ENCODE results near the gene SEMA3C. TPM values are rescaled to one million over a fixed set of nuclear protein-coding genes. Genes with fewer than 3 reads are reported as not detected.

SEMA3C gene
- polyA plus RNA-seq, 1 donor from 2014 or later, result 386 TPM

GRCh38 chr7:80869106-80869784, 49.6 kb downstream of the SEMA3C start:
- Histone ChIP-seq H3K79me2 (replicated peaks; ENCODE audit: insufficient read depth, low read length) (peaks cover 9% of the 10 kb centered on the region), H4K20me1 (ENCODE audit: insufficient read depth) (no peaks in the 10 kb centered on the region), H3K4me2 (ENCODE audit: low read length) (no peak overlapping the region), H3K36me3 (ENCODE audit: insufficient read depth, low read length) (no peaks in the 10 kb centered on the region), H3K9me3 (ENCODE audit: low read length) (no peaks in the 10 kb centered on the region), H3K9me2 (ENCODE audit: insufficient read depth, low read length) (no peaks in the 10 kb centered on the region), H2AFZ (ENCODE audit: low read depth, low read length) (no peak overlapping the region), H3F3A (ENCODE audit: insufficient read depth, low read length, poor library complexity, severe bottlenecking) (no peaks in the 10 kb centered on the region), H3K27ac (ENCODE audit: low read length) (no peak overlapping the region), H3K27me3 (ENCODE audit: insufficient read depth, low read depth, low read length) (no peaks in the 10 kb centered on the region), H3K4me3 (ENCODE audit: low read length) (no peak overlapping the region), H3K9ac (ENCODE audit: low read length) (no peak overlapping the region)
- TF ChIP-seq EZH2 (IDR thresholded peaks at IDR 0.05; ENCODE audit: borderline replicate concordance, insufficient read depth, low read length, poor library complexity, severe bottlenecking) (no peak), MXI1 (conservative IDR thresholded peaks at IDR 0.05; ENCODE audit: poor library complexity, severe bottlenecking) (no peak), TAF1 (IDR thresholded peaks at IDR 0.05; ENCODE audit: low read depth) (no peak), EP300 (conservative IDR thresholded peaks at IDR 0.05; ENCODE audit: poor library complexity, severe bottlenecking) (no peak), CTCF (IDR thresholded peaks at IDR 0.05; ENCODE audit: poor library complexity, severe bottlenecking) (no peak), REST (IDR thresholded peaks at IDR 0.05; ENCODE audit: borderline replicate concordance) (no peak)

- Histone ChIP-seq H3K4me3 (ENCODE audit: low read length) (no peak overlapping the region), H3K27me3 (ENCODE audit: insufficient read depth, low read depth, low read length) (no peaks in the 10 kb centered on the region), H3K79me2 (replicated peaks; ENCODE audit: insufficient read depth, low read length) (peaks cover 9% of the 10 kb centered on the region), H3K27ac (ENCODE audit: low read length) (no peak overlapping the region), H2AFZ (ENCODE audit: low read depth, low read length) (no peak overlapping the region), H4K20me1 (ENCODE audit: insufficient read depth) (no peaks in the 10 kb centered on the region), H3K9me3 (ENCODE audit: low read length) (no peaks in the 10 kb centered on the region), H3K36me3 (ENCODE audit: insufficient read depth, low read length) (no peaks in the 10 kb centered on the region), H3K9me2 (ENCODE audit: insufficient read depth, low read length) (no peaks in the 10 kb centered on the region), H3K4me2 (ENCODE audit: low read length) (no peak overlapping the region), H3F3A (ENCODE audit: insufficient read depth, low read length, poor library complexity, severe bottlenecking) (no peaks in the 10 kb centered on the region), H3K9ac (ENCODE audit: low read length) (no peak overlapping the region)
- TF ChIP-seq REST (IDR thresholded peaks at IDR 0.05; ENCODE audit: borderline replicate concordance) (no peak), SMC3 (conservative IDR thresholded peaks at IDR 0.05; ENCODE audit: poor library complexity) (no peak), TAF1 (IDR thresholded peaks at IDR 0.05; ENCODE audit: low read depth) (no peak), CTCF (IDR thresholded peaks at IDR 0.05; ENCODE audit: poor library complexity, severe bottlenecking) (no peak), POLR2AphosphoS5 (IDR thresholded peaks at IDR 0.05) (no peak), MXI1 (conservative IDR thresholded peaks at IDR 0.05; ENCODE audit: poor library complexity, severe bottlenecking) (no peak), EP300 (conservative IDR thresholded peaks at IDR 0.05; ENCODE audit: poor library complexity, severe bottlenecking) (no peak), RAD21 (conservative IDR thresholded peaks at IDR 0.05) (no peak), EZH2 (IDR thresholded peaks at IDR 0.05; ENCODE audit: borderline replicate concordance, insufficient read depth, low read length, poor library complexity, severe bottlenecking) (no peak)
Measured at GRCh38 chr7:80868566-80868965, 50.3 kb downstream of the SEMA3C start.

Measured in neural cell (in vitro differentiated cells).